ENCODE measurements around the gene ZNF287. TPM values are rescaled to one million over a fixed set of nuclear protein-coding genes. Genes with fewer than 3 reads are reported as not detected.

The ZNF287 gene
- 10.9 to 16.7 TPM (median 13.4 TPM) in 5 replicates for total RNA-seq (2022; extraction: Qiagen RNA extraction; ENCODE audit: low read depth)

GRCh38 chr17:16568541-16569357 lies at the start of gene ZNF287:
Gene ZNF287 (minus strand): TSS chr17:16569204. CDS start chr17:16567731, 1,473 bp downstream.

Other genes starting within 250 kb of the ZNF287 start
- 131 to 173 TPM (median 159 TPM) in 5 replicates for gene CENPV, start 215.7 kb downstream of the ZNF287 start, total RNA-seq (2022; extraction: Qiagen RNA extraction; ENCODE audit: low read depth)
- gene UBB, start 188.1 kb downstream of the ZNF287 start, total RNA-seq (2022; extraction: Qiagen RNA extraction; ENCODE audit: low read depth): 2,242 to 2,735 TPM (median 2,442 TPM) in 5 replicates
- gene TRPV2, start 153.6 kb downstream of the ZNF287 start, total RNA-seq (2022; extraction: Qiagen RNA extraction; ENCODE audit: low read depth): 0.42 to 0.69 TPM (median 0.59 TPM) in 5 replicates
- 0.96 to 1.4 TPM (median 1.2 TPM) in 5 replicates for gene LRRC75A, start 77.0 kb downstream of the ZNF287 start, total RNA-seq (2022; extraction: Qiagen RNA extraction; ENCODE audit: low read depth)
- 1.5 to 3.8 TPM (median 2.8 TPM) in 5 replicates for gene ZNF624, start 84.6 kb upstream of the ZNF287 start, total RNA-seq (2022; extraction: Qiagen RNA extraction; ENCODE audit: low read depth)
- gene CCDC144A, start 121.0 kb upstream of the ZNF287 start, total RNA-seq (2022; extraction: Qiagen RNA extraction; ENCODE audit: low read depth): 0.66 to 1.6 TPM (median 1.5 TPM) in 5 replicates

All from A549 treated with CpdA at 1 μM for 4 hours (cell line).